Measurements from ENCODE around the gene LGI4.
"Not testable (repeated sequence)": the region's sequence is repeated elsewhere in the genome, so short reads cannot be mapped to it uniquely, and the experiment has no call there.

LGI4 gene

GRCh38 chr19:35105411-35106290 is 29.2 kb downstream of the LGI4 start:
- no peak for DNase-seq

- no peak for DNase-seq
Observed at GRCh38 chr19:35105047-35105410, 29.8 kb downstream of the LGI4 start.

GRCh38 chr19:35104361-35104760 is 30.5 kb downstream of the LGI4 start:
- no peak for DNase-seq

GRCh38 chr19:35103614-35104013 is 31.2 kb downstream of the LGI4 start:
- not testable (repeated sequence) for DNase-seq

GRCh38 chr19:35101949-35102348 is 32.9 kb downstream of the LGI4 start:
- DNase-seq: not testable (repeated sequence)

GRCh38 chr19:35100588-35101533 is 34.0 kb downstream of the LGI4 start:
- DNase-seq: no peak

GRCh38 chr19:35099897-35100275 is 35.0 kb downstream of the LGI4 start:
- no peak for DNase-seq

GRCh38 chr19:35099155-35099896 is 35.5 kb downstream of the LGI4 start:
- DNase-seq: no peak

- DNase-seq: no peak
Observed at GRCh38 chr19:35098413-35099049, 36.3 kb downstream of the LGI4 start.

- DNase-seq: no peak
Observed at GRCh38 chr19:35095667-35096368, 39.0 kb downstream of the LGI4 start.

GRCh38 chr19:35094656-35095055 is 40.2 kb downstream of the LGI4 start:
- DNase-seq: no peak

GRCh38 chr19:35093941-35094647 is 40.8 kb downstream of the LGI4 start:
- no peak for DNase-seq

- no peak for DNase-seq
Observed at GRCh38 chr19:35093430-35093829, 41.4 kb downstream of the LGI4 start.

GRCh38 chr19:35090506-35091214 is 44.2 kb downstream of the LGI4 start:
- DNase-seq: peak in 1 of 2 experiments; percentile 47

GRCh38 chr19:35090160-35090505 is 44.7 kb downstream of the LGI4 start:
- DNase-seq: no peak

GRCh38 chr19:35089554-35089953 is 45.3 kb downstream of the LGI4 start:
- DNase-seq: no peak

- DNase-seq: peak; percentile 16 to 64
Observed at GRCh38 chr19:35088131-35088913, 46.5 kb downstream of the LGI4 start.

GRCh38 chr19:35087393-35087792 is 47.5 kb downstream of the LGI4 start:
- DNase-seq: no peak

- no peak for DNase-seq
Observed at GRCh38 chr19:35086455-35086854, 48.4 kb downstream of the LGI4 start.

GRCh38 chr19:35085947-35086346 is 48.9 kb downstream of the LGI4 start:
- DNase-seq: no peak
